H1 (cell line): ENCODE measurements around the gene STK36. TPM values are rescaled to one million over a fixed set of nuclear protein-coding genes. Genes with fewer than 3 reads are reported as not detected.

Experiments
- CTCF ChIA-PET: fragments of 300-600 bp; sonication (Branson Sonifier 250); formaldehyde crosslinking; loops from one replicate; lab custom pipeline; 2021; ENCODE audit not compliant: partially characterized antibody; lab: Charles Lee
- POLR2A ChIA-PET: fragments of 300-600 bp; sonication (Branson Sonifier 250); formaldehyde crosslinking; loops from one replicate; lab custom pipeline; 2021; ENCODE audit warnings: inconsistent platforms; ENCODE audit not compliant: partially characterized antibody; lab: Charles Lee
- DNase-seq, 2 experiments: peaks; one replicate each; pipeline versions ENCODE4 v3.0.0 to v3.0.0-alpha.2; 2010 to 2022; ENCODE audit warnings: low spot score in 2 of 2, low read depth in 1 of 2, mixed read lengths in 1 of 2
- FAIRE-seq: peaks from 2 replicates; lab custom pipeline; 2011; peaks lifted over from hg19 to GRCh38; lab: Jason Lieb, UNC
- H2AFZ ChIP-seq: 2 replicates; pipeline ENCODE4 v1.8.1; 2012; ENCODE audit warnings: low read length, inconsistent platforms
- H2AK5ac ChIP-seq: 2 replicates; pipeline ENCODE4 v1.6.1; 2013; ENCODE audit warnings: low read depth, low read length
- H2BK120ac ChIP-seq: replicated peaks from 2 replicates; pipeline ENCODE3; 2013; ENCODE audit warnings: low read depth, low read length, inconsistent platforms
- H2BK12ac ChIP-seq: 2 replicates; pipeline ENCODE4 v1.6.1; 2013; ENCODE audit warnings: low read depth, low read length
- H2BK15ac ChIP-seq: 2 replicates; pipeline ENCODE4 v1.6.1; 2013; ENCODE audit warnings: low read length
- H2BK20ac ChIP-seq: 2 replicates; pipeline ENCODE4 v1.6.1; 2013; ENCODE audit warnings: low read length
- H2BK5ac ChIP-seq: 2 replicates; pipeline ENCODE4 v1.6.1; 2013; ENCODE audit warnings: low read depth, low read length
- H3K14ac ChIP-seq: 2 replicates; pipeline ENCODE4 v1.6.1; 2013; ENCODE audit warnings: inconsistent platforms; ENCODE audit not compliant: insufficient read length
- H3K18ac ChIP-seq: 2 replicates; pipeline ENCODE4 v1.6.1; 2013; ENCODE audit warnings: low read length; ENCODE audit errors: extremely low read depth
- H3K23ac ChIP-seq: 2 replicates; pipeline ENCODE4 v1.6.1; 2013; ENCODE audit warnings: inconsistent platforms; ENCODE audit not compliant: insufficient read length
- H3K23me2 ChIP-seq: 2 replicates; pipeline ENCODE4 v1.6.1; 2013; ENCODE audit warnings: low read depth, low read length
- H3K27ac ChIP-seq: 2 replicates; pipeline ENCODE4 v1.6.1; 2011; ENCODE audit warnings: low read depth, low read length, inconsistent platforms
- H3K27me3 ChIP-seq, 4 experiments: replicated peaks in 1 of 4; 1 replicate in 1 of 4; 2 replicates in 3 of 4; pipeline versions ENCODE4 v1.6.1 to v1.8.1; 2011 to 2013; ENCODE audit warnings: low read length in 3 of 4, mild to moderate bottlenecking in 3 of 4, inconsistent platforms in 2 of 4, mixed read lengths in 2 of 4, moderate library complexity in 1 of 4; ENCODE audit not compliant: control insufficient read depth in 3 of 4, insufficient read depth in 3 of 4; ENCODE audit errors: extremely low read depth in 1 of 4
- H3K36me3 ChIP-seq, 4 experiments: 2 replicates each; pipeline versions ENCODE4 v1.6.1 to v1.8.1; 2011 to 2013; ENCODE audit warnings: mild to moderate bottlenecking in 4 of 4, low read length in 3 of 4, moderate library complexity in 2 of 4, control low read depth in 1 of 4, inconsistent platforms in 1 of 4; ENCODE audit not compliant: insufficient read depth in 4 of 4, control insufficient read depth in 2 of 4
- H3K4ac ChIP-seq: replicated peaks from 2 replicates; pipeline ENCODE3; 2013; ENCODE audit warnings: low read length, low read depth, mixed read lengths, inconsistent platforms; ENCODE audit not compliant: insufficient read length
- H3K4me1 ChIP-seq, 4 experiments: replicated peaks in 1 of 4; 1 replicate in 1 of 4; 2 replicates in 3 of 4; pipeline versions ENCODE4 v1.6.1 to v1.8.1; 2011 to 2013; ENCODE audit warnings: low read length in 3 of 4, inconsistent platforms in 2 of 4, mixed read lengths in 1 of 4; ENCODE audit not compliant: insufficient read depth in 4 of 4, control insufficient read depth in 3 of 4
- H3K4me2 ChIP-seq, 2 experiments: 2 replicates each; pipeline versions ENCODE4 v1.6.1 to v1.8.1; 2011 to 2013; ENCODE audit warnings: low read depth in 2 of 2, low read length in 2 of 2, control low read depth in 1 of 2, inconsistent platforms in 1 of 2, mild to moderate bottlenecking in 1 of 2; ENCODE audit not compliant: insufficient read depth in 1 of 2
- H3K4me3 ChIP-seq, 4 experiments: fragments of 200-600, 300-600 bp in 1 of 4; sonication (generic), shearing (Covaris generic), sonication (Bioruptor Twin) in 1 of 4; 2 replicates each; pipeline versions ENCODE4 v1.5.1 to v1.8.1; 2011 to 2016; ENCODE audit warnings: low read length in 4 of 4, low read depth in 3 of 4, control low read depth in 2 of 4, inconsistent platforms in 2 of 4, mild to moderate bottlenecking in 2 of 4, mixed read lengths in 1 of 4, moderate library complexity in 1 of 4; ENCODE audit not compliant: insufficient read depth in 2 of 4; ENCODE audit errors: extremely low read depth in 1 of 4
- H3K56ac ChIP-seq: replicated peaks from 2 replicates; pipeline ENCODE3; 2013; ENCODE audit warnings: low read depth, mild to moderate bottlenecking, mixed read lengths, low read length, inconsistent platforms; ENCODE audit not compliant: insufficient read length
- H3K79me1 ChIP-seq: 2 replicates; pipeline ENCODE4 v1.6.1; 2013; ENCODE audit warnings: low read depth, low read length, control low read depth
- H3K79me2 ChIP-seq, 2 experiments: 2 replicates each; pipeline versions ENCODE4 v1.6.1 to v1.8.1; 2012 to 2013; ENCODE audit warnings: low read length in 2 of 2, mild to moderate bottlenecking in 2 of 2, inconsistent platforms in 1 of 2; ENCODE audit not compliant: insufficient read depth in 2 of 2, control insufficient read depth in 1 of 2
- H3K9ac ChIP-seq, 4 experiments: replicated peaks in 1 of 4; 1 replicate in 1 of 4; 2 replicates in 3 of 4; pipeline versions ENCODE4 v1.6.1 to v1.8.1; 2011 to 2013; ENCODE audit warnings: low read depth in 3 of 4, low read length in 3 of 4, control low read depth in 2 of 4, mild to moderate bottlenecking in 2 of 4, moderate library complexity in 2 of 4, inconsistent platforms in 1 of 4; ENCODE audit errors: extremely low read depth in 1 of 4
- H3K9me3 ChIP-seq, 2 experiments: 2 replicates each; pipeline versions ENCODE4 v1.6.1 to v1.8.1; 2012 to 2013; ENCODE audit warnings: mild to moderate bottlenecking in 2 of 2, moderate library complexity in 2 of 2, control low read depth in 1 of 2, inconsistent platforms in 1 of 2, low read depth in 1 of 2, low read length in 1 of 2, mixed read lengths in 1 of 2; ENCODE audit not compliant: insufficient read depth in 2 of 2
- H4K20me1 ChIP-seq, 2 experiments: replicated peaks in 1 of 2; 2 replicates each; pipeline versions ENCODE3 to v1.8.1; 2011 to 2013; ENCODE audit warnings: inconsistent platforms in 2 of 2, low read length in 2 of 2, mild to moderate bottlenecking in 1 of 2; ENCODE audit not compliant: insufficient read depth in 2 of 2, control insufficient read depth in 1 of 2
- H4K5ac ChIP-seq: 2 replicates; pipeline ENCODE4 v1.6.1; 2013; ENCODE audit warnings: low read length, low read depth, mixed read lengths, inconsistent platforms; ENCODE audit not compliant: insufficient read length
- H4K8ac ChIP-seq: 2 replicates; pipeline ENCODE4 v1.8.0; 2013; ENCODE audit warnings: mild to moderate bottlenecking, moderate library complexity, low read length, inconsistent platforms; ENCODE audit not compliant: insufficient read depth; ENCODE audit errors: extremely low read depth
- H4K91ac ChIP-seq: replicated peaks from 2 replicates; pipeline ENCODE3; 2013; ENCODE audit warnings: low read length, mixed read lengths, inconsistent platforms; ENCODE audit not compliant: insufficient read length
- CTBP2 ChIP-seq: IDR thresholded peaks from 2 replicates; pipeline ENCODE4 v1.7.0; 2011; ENCODE audit warnings: borderline replicate concordance, mild to moderate bottlenecking, moderate library complexity, mixed read lengths, low read length; ENCODE audit not compliant: insufficient read depth, insufficient read length
- FOSL1 ChIP-seq: IDR thresholded peaks from 2 replicates; pipeline ENCODE4 v1.6.1; 2011; ENCODE audit warnings: mild to moderate bottlenecking, low read depth, low read length, moderate library complexity; ENCODE audit not compliant: insufficient read depth
- POLR2AphosphoS5 ChIP-seq: IDR thresholded peaks from 2 replicates; pipeline ENCODE4 v1.6.1; 2011; ENCODE audit warnings: low read depth, low read length
- POU5F1 ChIP-seq: IDR thresholded peaks from 2 replicates; pipeline ENCODE4 v1.6.1; 2011; ENCODE audit warnings: low read depth, mild to moderate bottlenecking, low read length, moderate library complexity
- RNF2 ChIP-seq: fragments of 200-900, 300-1000 bp; sonication (generic); IDR thresholded peaks from 2 replicates; pipeline ENCODE4 v1.7.1; 2016; ENCODE audit warnings: borderline replicate concordance, low read depth, mild to moderate bottlenecking, antibody characterized with exemption, low read length; ENCODE audit not compliant: poor library complexity, severe bottlenecking; ENCODE audit errors: missing control alignments
- SAP30 ChIP-seq: fragments of 300-600 bp; sonication (generic); IDR thresholded peaks from 2 replicates; pipeline ENCODE4 v1.7.1; 2012; ENCODE audit warnings: low read length, moderate library complexity, mild to moderate bottlenecking, inconsistent platforms; ENCODE audit not compliant: insufficient read depth, insufficient replicate concordance
- WGBS, 2 experiments: shearing (Covaris generic) in 1 of 2; methylation state at CpG; one replicate each; pipeline versions ENCODE4 v1.1.6 to v1.1.7; 2013 to 2015; ENCODE audit warnings: low lambda C conversion rate in 2 of 2, mixed read lengths in 2 of 2, inconsistent platforms in 1 of 2, low coverage in 1 of 2, missing lambda C conversion rate in 1 of 2; ENCODE audit not compliant: insufficient replicate concordance in 2 of 2, insufficient coverage in 1 of 2, insufficient read length in 1 of 2; ENCODE audit errors: extremely low coverage in 1 of 2, missing lambda C conversion rate in 1 of 2; 5-methylcytosine and 5-hydroxymethylcytosine counted together
- polyA plus RNA-seq, 7 experiments: library from polyadenylated mRNA; depleted of rRNA in 3 of 7; stranded (reverse) in 5 of 7; unstranded in 2 of 7; fragments of >200 nt in 5 of 7; fragments of 200-250 nt in 2 of 7; gene quantifications; 1 replicate in 5 of 7; 2 replicates in 1 of 7; 4 replicates in 1 of 7; pipeline versions ENCODE4 v1.2.1 to v1.2.3, GENCODE V29; 2011 to 2013; ENCODE audit warnings: missing spikeins in 2 of 7, mixed read lengths in 2 of 7
- total RNA-seq: library from RNA; stranded (reverse); fragmentation: NEBNext Ultra II Directional; extraction: Animal tissue kit (Norgen Biotek cat#: 25700); gene quantifications from 2 replicates; pipeline ENCODE4 v1.2.1, GENCODE V29; 2021

STK36 gene
- total and polyA plus RNA-seq, 2 of the 8 experiments (the other 6 are each of a cell fraction or from before 2014, with no cell fraction given), result 41.4 to 57.6 TPM

DNA sequence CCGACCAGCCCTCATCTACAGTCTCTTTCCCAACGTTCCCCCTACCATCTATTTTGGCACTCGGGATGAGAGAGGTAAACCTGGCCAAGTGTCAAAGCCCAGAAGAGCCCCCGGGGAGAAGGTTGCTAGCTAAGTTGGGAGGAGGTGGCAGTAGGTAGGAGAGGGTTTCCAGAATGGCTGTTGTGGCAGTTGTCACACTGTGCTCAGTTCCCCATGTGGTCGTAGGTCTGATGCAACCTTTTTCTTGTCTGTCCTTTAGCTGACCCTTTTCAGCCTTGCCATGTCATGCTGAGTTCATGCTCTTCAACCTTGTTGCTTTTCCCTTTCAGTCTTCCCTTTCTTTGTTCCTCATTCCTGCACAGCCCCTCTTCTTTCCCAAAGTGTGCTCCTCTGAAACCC, 73.3 kb downstream of the STK36 start:
- Histone ChIP-seq H2BK20ac (no peak overlapping the region), H3K36me3 (peaks cover 18 to 80% (median 47%) of the 10 kb centered on the region in 4 experiments), H3K79me1 (no peaks in the 10 kb centered on the region), H3K4me3 (no peak overlapping the region), H4K91ac (no peak overlapping the region), H3K23ac (no peak overlapping the region), H3K14ac (no peak overlapping the region), H2BK15ac (no peak overlapping the region), H3K4ac (no peak overlapping the region), H3K27ac (no peak overlapping the region), H3K79me2 (no peaks in the 10 kb centered on the region), H3K4me1 (no peaks in the 10 kb centered on the region), H2BK12ac (no peak overlapping the region), H3K9ac (no peak overlapping the region), H4K5ac (no peak overlapping the region), H3K56ac (no peak overlapping the region), H3K23me2 (no peaks in the 10 kb centered on the region), H2AFZ (no peak overlapping the region), H2BK5ac (no peak overlapping the region), H3K18ac (no peak overlapping the region), H3K9me3 (no peaks in the 10 kb centered on the region), H4K8ac (no peak overlapping the region), H4K20me1 (peaks cover 2 to 3% of the 10 kb centered on the region in 2 experiments), H3K4me2 (no peak overlapping the region), H2AK5ac (no peak overlapping the region), H2BK120ac (no peak overlapping the region), H3K27me3 (no peaks in the 10 kb centered on the region)
- ChIA-PET POLR2A (no interaction called here), CTCF (interaction anchor here (0.9 to 7.8 kb wide), 5 partner anchors 12 to 103 kb away, joined by 3 to 39 read pairs (median 4); no protein-coding TSS in a partner anchor)
- FAIRE-seq (no peak), DNase-seq (no peak)
- TF ChIP-seq POU5F1 (no peak), FOSL1 (no peak), POLR2AphosphoS5 (no peak), CTBP2 (no peak), SAP30 (no peak), RNF2 (no peak)
- WGBS, 2 experiments, result 89% methylated on average over 5 of the region's 5 CpGs; no CpG with 5 or more reads in 1 of the 2 experiments
